H1 (cell line): Measurements from ENCODE around the gene RFT1. TPM values are rescaled to one million over a fixed set of nuclear protein-coding genes. Genes with fewer than 3 reads are reported as not detected.

Source experiments
- CTCF ChIA-PET: fragments of 300-600 bp; sonication (Branson Sonifier 250); formaldehyde crosslinking; loops from one replicate; lab custom pipeline; 2021; ENCODE audit not compliant: partially characterized antibody; lab: Charles Lee
- POLR2A ChIA-PET: fragments of 300-600 bp; sonication (Branson Sonifier 250); formaldehyde crosslinking; loops from one replicate; lab custom pipeline; 2021; ENCODE audit warnings: inconsistent platforms; ENCODE audit not compliant: partially characterized antibody; lab: Charles Lee
- DNase-seq, 2 experiments: peaks; one replicate each; pipeline versions ENCODE4 v3.0.0 to v3.0.0-alpha.2; 2010 to 2022; ENCODE audit warnings: low spot score in 2 of 2, low read depth in 1 of 2, mixed read lengths in 1 of 2
- FAIRE-seq: peaks from 2 replicates; lab custom pipeline; 2011; peaks lifted over from hg19 to GRCh38; lab: Jason Lieb, UNC
- H2AFZ ChIP-seq: 2 replicates; pipeline ENCODE4 v1.8.1; 2012; ENCODE audit warnings: low read length, inconsistent platforms
- H2AK5ac ChIP-seq: 2 replicates; pipeline ENCODE4 v1.6.1; 2013; ENCODE audit warnings: low read depth, low read length
- H2BK120ac ChIP-seq: replicated peaks from 2 replicates; pipeline ENCODE3; 2013; ENCODE audit warnings: low read depth, low read length, inconsistent platforms
- H2BK12ac ChIP-seq: 2 replicates; pipeline ENCODE4 v1.6.1; 2013; ENCODE audit warnings: low read depth, low read length
- H2BK15ac ChIP-seq: 2 replicates; pipeline ENCODE4 v1.6.1; 2013; ENCODE audit warnings: low read length
- H2BK20ac ChIP-seq: 2 replicates; pipeline ENCODE4 v1.6.1; 2013; ENCODE audit warnings: low read length
- H2BK5ac ChIP-seq: 2 replicates; pipeline ENCODE4 v1.6.1; 2013; ENCODE audit warnings: low read depth, low read length
- H3K14ac ChIP-seq: 2 replicates; pipeline ENCODE4 v1.6.1; 2013; ENCODE audit warnings: inconsistent platforms; ENCODE audit not compliant: insufficient read length
- H3K18ac ChIP-seq: 2 replicates; pipeline ENCODE4 v1.6.1; 2013; ENCODE audit warnings: low read length; ENCODE audit errors: extremely low read depth
- H3K23ac ChIP-seq: 2 replicates; pipeline ENCODE4 v1.6.1; 2013; ENCODE audit warnings: inconsistent platforms; ENCODE audit not compliant: insufficient read length
- H3K23me2 ChIP-seq: 2 replicates; pipeline ENCODE4 v1.6.1; 2013; ENCODE audit warnings: low read depth, low read length
- H3K27ac ChIP-seq: 2 replicates; pipeline ENCODE4 v1.6.1; 2011; ENCODE audit warnings: low read depth, low read length, inconsistent platforms
- H3K27me3 ChIP-seq, 4 experiments: replicated peaks in 1 of 4; 1 replicate in 1 of 4; 2 replicates in 3 of 4; pipeline versions ENCODE4 v1.6.1 to v1.8.1; 2011 to 2013; ENCODE audit warnings: low read length in 3 of 4, mild to moderate bottlenecking in 3 of 4, inconsistent platforms in 2 of 4, mixed read lengths in 2 of 4, moderate library complexity in 1 of 4; ENCODE audit not compliant: control insufficient read depth in 3 of 4, insufficient read depth in 3 of 4; ENCODE audit errors: extremely low read depth in 1 of 4
- H3K36me3 ChIP-seq, 4 experiments: 2 replicates each; pipeline versions ENCODE4 v1.6.1 to v1.8.1; 2011 to 2013; ENCODE audit warnings: mild to moderate bottlenecking in 4 of 4, low read length in 3 of 4, moderate library complexity in 2 of 4, control low read depth in 1 of 4, inconsistent platforms in 1 of 4; ENCODE audit not compliant: insufficient read depth in 4 of 4, control insufficient read depth in 2 of 4
- H3K4ac ChIP-seq: replicated peaks from 2 replicates; pipeline ENCODE3; 2013; ENCODE audit warnings: low read length, low read depth, mixed read lengths, inconsistent platforms; ENCODE audit not compliant: insufficient read length
- H3K4me1 ChIP-seq, 4 experiments: replicated peaks in 1 of 4; 1 replicate in 1 of 4; 2 replicates in 3 of 4; pipeline versions ENCODE4 v1.6.1 to v1.8.1; 2011 to 2013; ENCODE audit warnings: low read length in 3 of 4, inconsistent platforms in 2 of 4, mixed read lengths in 1 of 4; ENCODE audit not compliant: insufficient read depth in 4 of 4, control insufficient read depth in 3 of 4
- H3K4me2 ChIP-seq, 2 experiments: 2 replicates each; pipeline versions ENCODE4 v1.6.1 to v1.8.1; 2011 to 2013; ENCODE audit warnings: low read depth in 2 of 2, low read length in 2 of 2, control low read depth in 1 of 2, inconsistent platforms in 1 of 2, mild to moderate bottlenecking in 1 of 2; ENCODE audit not compliant: insufficient read depth in 1 of 2
- H3K4me3 ChIP-seq, 4 experiments: fragments of 200-600, 300-600 bp in 1 of 4; sonication (generic), shearing (Covaris generic), sonication (Bioruptor Twin) in 1 of 4; 2 replicates each; pipeline versions ENCODE4 v1.5.1 to v1.8.1; 2011 to 2016; ENCODE audit warnings: low read length in 4 of 4, low read depth in 3 of 4, control low read depth in 2 of 4, inconsistent platforms in 2 of 4, mild to moderate bottlenecking in 2 of 4, mixed read lengths in 1 of 4, moderate library complexity in 1 of 4; ENCODE audit not compliant: insufficient read depth in 2 of 4; ENCODE audit errors: extremely low read depth in 1 of 4
- H3K56ac ChIP-seq: replicated peaks from 2 replicates; pipeline ENCODE3; 2013; ENCODE audit warnings: low read depth, mild to moderate bottlenecking, mixed read lengths, low read length, inconsistent platforms; ENCODE audit not compliant: insufficient read length
- H3K79me1 ChIP-seq: 2 replicates; pipeline ENCODE4 v1.6.1; 2013; ENCODE audit warnings: low read depth, low read length, control low read depth
- H3K79me2 ChIP-seq, 2 experiments: 2 replicates each; pipeline versions ENCODE4 v1.6.1 to v1.8.1; 2012 to 2013; ENCODE audit warnings: low read length in 2 of 2, mild to moderate bottlenecking in 2 of 2, inconsistent platforms in 1 of 2; ENCODE audit not compliant: insufficient read depth in 2 of 2, control insufficient read depth in 1 of 2
- H3K9ac ChIP-seq, 4 experiments: replicated peaks in 1 of 4; 1 replicate in 1 of 4; 2 replicates in 3 of 4; pipeline versions ENCODE4 v1.6.1 to v1.8.1; 2011 to 2013; ENCODE audit warnings: low read depth in 3 of 4, low read length in 3 of 4, control low read depth in 2 of 4, mild to moderate bottlenecking in 2 of 4, moderate library complexity in 2 of 4, inconsistent platforms in 1 of 4; ENCODE audit errors: extremely low read depth in 1 of 4
- H3K9me3 ChIP-seq, 2 experiments: 2 replicates each; pipeline versions ENCODE4 v1.6.1 to v1.8.1; 2012 to 2013; ENCODE audit warnings: mild to moderate bottlenecking in 2 of 2, moderate library complexity in 2 of 2, control low read depth in 1 of 2, inconsistent platforms in 1 of 2, low read depth in 1 of 2, low read length in 1 of 2, mixed read lengths in 1 of 2; ENCODE audit not compliant: insufficient read depth in 2 of 2
- H4K20me1 ChIP-seq, 2 experiments: replicated peaks in 1 of 2; 2 replicates each; pipeline versions ENCODE3 to v1.8.1; 2011 to 2013; ENCODE audit warnings: inconsistent platforms in 2 of 2, low read length in 2 of 2, mild to moderate bottlenecking in 1 of 2; ENCODE audit not compliant: insufficient read depth in 2 of 2, control insufficient read depth in 1 of 2
- H4K5ac ChIP-seq: 2 replicates; pipeline ENCODE4 v1.6.1; 2013; ENCODE audit warnings: low read length, low read depth, mixed read lengths, inconsistent platforms; ENCODE audit not compliant: insufficient read length
- H4K8ac ChIP-seq: 2 replicates; pipeline ENCODE4 v1.8.0; 2013; ENCODE audit warnings: mild to moderate bottlenecking, moderate library complexity, low read length, inconsistent platforms; ENCODE audit not compliant: insufficient read depth; ENCODE audit errors: extremely low read depth
- H4K91ac ChIP-seq: replicated peaks from 2 replicates; pipeline ENCODE3; 2013; ENCODE audit warnings: low read length, mixed read lengths, inconsistent platforms; ENCODE audit not compliant: insufficient read length
- CBX5 ChIP-seq: fragments of 300-800, 300-1000 bp; sonication (generic); IDR thresholded peaks from 2 replicates; pipeline ENCODE4 v1.7.1; 2016; ENCODE audit warnings: antibody characterized with exemption, low read length, low read depth
- GTF2F1 ChIP-seq: IDR thresholded peaks from 2 replicates; pipeline ENCODE4 v1.6.1; 2012; ENCODE audit warnings: low read depth, low read length, improper control_type of control experiment, borderline replicate concordance
- WGBS, 2 experiments: shearing (Covaris generic) in 1 of 2; methylation state at CpG; one replicate each; pipeline versions ENCODE4 v1.1.6 to v1.1.7; 2013 to 2015; ENCODE audit warnings: low lambda C conversion rate in 2 of 2, mixed read lengths in 2 of 2, inconsistent platforms in 1 of 2, low coverage in 1 of 2, missing lambda C conversion rate in 1 of 2; ENCODE audit not compliant: insufficient replicate concordance in 2 of 2, insufficient coverage in 1 of 2, insufficient read length in 1 of 2; ENCODE audit errors: extremely low coverage in 1 of 2, missing lambda C conversion rate in 1 of 2; 5-methylcytosine and 5-hydroxymethylcytosine counted together
- polyA plus RNA-seq, 7 experiments: library from polyadenylated mRNA; depleted of rRNA in 3 of 7; stranded (reverse) in 5 of 7; unstranded in 2 of 7; fragments of >200 nt in 5 of 7; fragments of 200-250 nt in 2 of 7; gene quantifications; 1 replicate in 5 of 7; 2 replicates in 1 of 7; 4 replicates in 1 of 7; pipeline versions ENCODE4 v1.2.1 to v1.2.3, GENCODE V29; 2011 to 2013; ENCODE audit warnings: missing spikeins in 2 of 7, mixed read lengths in 2 of 7
- total RNA-seq: library from RNA; stranded (reverse); fragmentation: NEBNext Ultra II Directional; extraction: Animal tissue kit (Norgen Biotek cat#: 25700); gene quantifications from 2 replicates; pipeline ENCODE4 v1.2.1, GENCODE V29; 2021

RFT1 gene
- total and polyA plus RNA-seq, 2 of the 8 experiments (the other 6 are each of a cell fraction or from before 2014, with no cell fraction given): 27.7 to 42.4 TPM

DNA sequence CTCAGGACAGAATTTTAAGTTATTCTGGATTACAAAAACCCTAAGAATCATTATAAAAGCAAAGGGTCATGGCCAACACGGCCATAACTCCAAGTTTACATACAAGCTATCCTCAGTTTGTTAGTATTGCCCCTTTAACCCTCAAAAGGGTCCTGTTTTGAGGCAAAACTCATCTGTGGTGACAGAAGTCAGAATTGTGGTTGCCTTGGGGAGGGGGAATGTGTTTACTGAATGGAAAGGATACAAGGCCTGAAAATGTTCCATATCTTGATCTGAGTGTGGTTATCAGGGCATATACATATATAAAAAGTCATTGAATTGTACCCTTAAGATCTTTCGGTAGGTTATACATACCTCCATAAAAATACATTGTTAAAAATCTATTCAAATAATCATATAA lies 86.5 kb downstream of the RFT1 start:
- Histone ChIP-seq H3K27ac (no peak overlapping the region), H3K4me3 (peak overlapping the region in 1 of 4 experiments; percentile 72; a peak in 1 of 8 replicates), H4K91ac (no peak overlapping the region), H3K79me2 (peaks cover 0 to 50% of the 10 kb centered on the region in 2 experiments; a peak in 2 of 4 replicates), H3K56ac (no peak overlapping the region), H2BK5ac (no peak overlapping the region), H2AFZ (no peak overlapping the region), H2AK5ac (no peak overlapping the region), H3K4me1 (peaks cover 2 to 8% (median 5%) of the 10 kb centered on the region in 4 experiments; a peak in 6 of 7 replicates), H2BK12ac (no peak overlapping the region), H4K8ac (no peak overlapping the region), H2BK15ac (no peak overlapping the region), H3K4ac (no peak overlapping the region), H4K5ac (no peak overlapping the region), H3K4me2 (peak overlapping the region in 1 of 2 experiments; percentile 92; a peak in 1 of 4 replicates), H3K23ac (no peak overlapping the region), H3K9me3 (no peaks in the 10 kb centered on the region), H3K79me1 (peaks cover 1% of the 10 kb centered on the region; the same call in 1 of the 2 replicates), H3K23me2 (peaks cover 4% of the 10 kb centered on the region; the same call in 1 of the 2 replicates), H4K20me1 (no peaks in the 10 kb centered on the region), H3K14ac (no peak overlapping the region), H3K36me3 (no peaks in the 10 kb centered on the region; a peak in 1 of 8 replicates), H2BK20ac (no peak overlapping the region), H3K27me3 (peaks cover 0 to 22% (median 8%) of the 10 kb centered on the region in 4 experiments; a peak in 5 of 7 replicates), H3K9ac (no peak overlapping the region), H2BK120ac (no peak overlapping the region), H3K18ac (no peak overlapping the region)
- ChIA-PET CTCF (interaction anchor here (0.7 to 1.0 kb wide), 4 partner anchors 10 to 193 kb away, joined by 3 read pairs; no protein-coding TSS in a partner anchor), POLR2A (interaction anchor here (0.6 to 1.5 kb wide), 3 partner anchors 8 to 338 kb away, joined by 4 to 6 read pairs (median 5); partner anchors contain the start of genes GLT8D1 and SPCS1)
- no peak for TF ChIP-seq GTF2F1
- TF ChIP-seq CBX5: no peak
- DNase-seq (peak in 1 of 2 experiments; percentile 10), FAIRE-seq (no peak)
- WGBS, 2 experiments: 94% methylated on average over 2 of the region's 2 CpGs; no CpG with 5 or more reads in 1 of the 2 experiments
